ELR (cell line): ENCODE results near the gene CD248.
"Not testable (repeated sequence)": the region's sequence is repeated elsewhere in the genome, so short reads cannot be mapped to it uniquely, and the experiment has no call there.

ENCODE experiments used
- DNase-seq: peaks from one replicate; pipeline ENCODE4 v3.0.0-alpha.2; 2015; ENCODE audit warnings: low read depth

Gene CD248

DNA sequence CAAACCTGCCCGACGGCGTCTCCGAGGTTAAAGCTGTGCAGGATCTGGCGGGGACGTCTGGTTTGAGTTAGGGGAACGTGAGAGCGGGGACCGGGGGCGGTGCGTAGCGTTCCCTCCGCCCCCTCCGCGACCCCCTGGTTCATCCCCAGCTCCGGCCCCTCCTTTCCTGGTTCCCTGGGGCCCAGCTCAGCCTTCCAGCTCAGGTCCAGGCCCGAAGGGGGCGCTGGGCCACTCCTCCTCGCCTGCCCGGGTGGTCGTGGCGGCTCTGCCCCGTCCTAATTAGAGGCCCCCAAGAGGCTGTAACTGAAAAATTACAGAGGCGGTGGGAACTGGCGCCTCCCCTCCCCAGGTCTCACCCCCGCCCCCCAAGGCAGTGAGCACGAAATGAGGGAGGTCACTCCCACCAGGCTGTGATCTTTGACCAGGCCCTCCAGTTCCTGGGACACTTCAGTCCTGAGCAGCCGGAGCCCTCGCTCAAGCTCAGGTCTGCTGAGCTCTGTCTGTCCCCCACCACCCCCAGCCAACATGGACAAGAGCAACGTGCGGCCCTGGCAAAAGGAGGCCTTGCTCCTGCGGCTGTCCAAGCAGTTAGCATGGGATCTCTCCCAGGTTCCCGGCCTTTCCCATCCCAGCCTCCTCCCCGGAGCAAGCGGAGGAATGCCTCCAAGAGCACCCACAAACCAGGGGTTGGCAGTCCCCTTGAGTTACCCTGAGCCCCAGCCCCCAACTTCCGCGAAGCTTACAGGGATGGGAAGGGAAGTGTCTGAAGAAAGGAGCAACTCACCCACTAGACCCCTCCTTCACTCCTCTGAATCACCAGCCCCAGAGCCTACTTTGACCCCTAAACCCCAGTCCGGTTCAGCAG is 3.3 kb downstream of the CD248 start:
- peak; percentile 33 for DNase-seq

DNA sequence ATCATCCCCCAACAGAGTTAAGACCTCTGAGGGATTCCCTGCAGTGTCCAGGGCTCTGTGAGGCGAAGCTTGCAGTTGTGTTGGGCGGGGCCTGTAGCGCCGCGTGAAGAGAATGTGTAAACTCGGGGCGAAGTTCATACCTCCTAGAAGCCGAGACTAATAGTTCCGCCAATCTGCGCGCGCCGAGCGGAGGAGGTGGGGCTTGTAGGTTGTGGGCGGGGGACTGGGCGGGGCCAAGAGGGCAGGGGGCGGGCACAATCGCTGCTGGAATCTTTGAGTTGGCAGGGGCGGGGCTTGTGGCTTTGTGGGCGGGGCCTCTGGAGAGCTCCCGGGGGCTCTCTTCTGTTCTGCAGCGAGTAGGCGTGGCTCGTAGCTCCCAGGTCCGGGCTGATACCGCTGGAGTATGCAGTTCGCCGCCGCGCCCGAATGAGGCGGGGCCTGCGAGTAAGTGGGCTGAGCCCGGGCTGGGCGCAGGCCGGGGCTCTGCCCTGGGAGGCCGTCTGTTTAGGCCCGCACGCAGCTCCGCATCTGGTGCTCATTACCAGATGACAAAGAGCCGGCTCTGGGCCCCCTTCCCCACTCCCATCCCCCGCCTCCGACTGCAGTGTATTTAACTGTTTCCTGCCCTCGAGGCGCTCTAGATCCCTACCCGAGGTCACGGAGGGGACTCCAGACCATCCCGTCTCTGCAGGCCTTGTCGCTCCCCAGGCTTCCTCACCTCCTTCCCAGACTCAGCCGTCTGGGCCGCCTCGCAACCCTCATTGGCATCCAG is 4.1 kb downstream of the CD248 start:
- peak; percentile 98 for DNase-seq

DNA sequence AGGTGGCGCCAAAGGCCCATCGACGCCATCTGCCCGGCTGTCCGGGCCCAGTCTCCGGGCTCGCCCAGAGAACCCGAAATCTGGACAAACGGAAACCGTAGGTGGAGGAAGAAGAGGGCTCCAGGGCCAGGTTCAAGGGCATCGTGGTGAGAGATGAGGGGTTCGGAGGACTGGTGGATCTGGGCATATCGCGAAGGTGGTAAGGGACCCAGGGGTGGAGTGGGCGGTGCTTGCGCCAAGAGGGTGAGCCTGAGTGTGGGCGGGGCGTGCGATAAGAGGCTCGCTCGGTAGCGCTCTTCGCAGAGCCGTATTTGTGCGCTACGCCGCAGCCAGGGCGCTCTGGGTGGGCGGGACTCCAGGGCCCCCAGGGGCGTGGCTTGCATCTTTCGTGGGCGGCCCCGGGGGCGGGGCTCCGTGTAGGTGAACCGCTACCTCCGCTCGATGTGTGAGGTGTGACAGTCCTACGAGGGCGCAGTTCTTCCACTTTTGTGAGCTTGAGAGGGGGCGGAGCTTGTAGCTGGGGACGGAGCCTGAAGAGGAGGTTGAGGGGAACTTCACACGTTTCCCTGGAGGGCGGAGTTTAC is 4.8 kb downstream of the CD248 start:
- DNase-seq, result peak; percentile 94

DNA sequence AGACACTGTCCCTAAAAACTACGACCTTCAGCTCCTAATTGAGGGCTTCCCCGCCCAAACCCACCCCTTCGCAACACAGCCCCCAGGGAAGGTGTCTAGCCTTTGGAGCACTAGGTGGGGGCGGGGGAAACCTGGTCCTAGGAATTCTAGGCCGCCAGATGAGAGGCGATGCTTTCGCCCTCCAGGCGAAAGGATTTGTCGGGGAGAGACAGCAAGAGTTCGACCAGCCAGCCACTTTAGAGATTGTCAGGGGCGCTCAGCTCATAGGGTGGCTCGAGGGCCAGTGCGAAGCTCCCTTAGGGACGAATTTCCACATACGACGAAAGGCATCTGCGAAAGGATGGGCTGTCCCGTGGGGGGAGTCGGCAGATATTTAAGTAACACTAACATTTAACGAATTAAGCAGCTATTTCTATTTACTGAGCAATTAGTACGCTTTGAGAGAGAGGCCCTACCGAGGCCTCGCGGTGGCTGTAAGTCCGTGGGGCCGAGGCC is 5.3 kb downstream of the CD248 start:
- DNase-seq, result no peak

DNA sequence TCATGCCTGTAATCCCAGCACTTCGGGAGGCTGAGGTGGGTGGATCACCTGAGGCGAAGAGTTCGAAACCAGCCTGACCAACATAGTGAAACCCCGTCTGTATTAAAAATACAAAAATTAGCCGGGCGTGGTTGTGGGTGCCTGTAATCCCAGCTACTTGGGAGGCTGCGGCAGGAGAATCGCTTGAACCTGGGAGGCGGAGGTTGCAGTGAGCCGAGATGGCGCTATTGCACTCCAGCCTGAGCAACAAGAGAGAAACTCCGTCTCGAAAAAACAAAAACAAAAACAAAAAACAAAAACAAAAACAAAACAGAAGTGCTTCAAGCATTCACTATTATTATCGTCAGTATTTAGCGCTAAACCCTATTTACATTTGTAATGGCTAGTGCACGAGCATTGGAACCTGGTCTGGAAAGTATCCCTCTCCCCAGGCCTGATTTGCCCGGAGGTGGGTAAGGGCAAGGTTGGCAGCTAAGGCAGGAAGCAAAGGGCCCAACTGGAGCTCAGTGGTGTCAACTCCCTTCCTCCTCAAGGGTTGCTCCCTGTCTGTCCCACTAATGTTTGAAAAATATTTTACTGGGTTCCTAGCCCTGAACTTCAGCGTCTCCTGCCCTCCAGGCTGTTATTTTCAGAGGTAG is 5.9 kb downstream of the CD248 start:
- not testable (repeated sequence) for DNase-seq

DNA sequence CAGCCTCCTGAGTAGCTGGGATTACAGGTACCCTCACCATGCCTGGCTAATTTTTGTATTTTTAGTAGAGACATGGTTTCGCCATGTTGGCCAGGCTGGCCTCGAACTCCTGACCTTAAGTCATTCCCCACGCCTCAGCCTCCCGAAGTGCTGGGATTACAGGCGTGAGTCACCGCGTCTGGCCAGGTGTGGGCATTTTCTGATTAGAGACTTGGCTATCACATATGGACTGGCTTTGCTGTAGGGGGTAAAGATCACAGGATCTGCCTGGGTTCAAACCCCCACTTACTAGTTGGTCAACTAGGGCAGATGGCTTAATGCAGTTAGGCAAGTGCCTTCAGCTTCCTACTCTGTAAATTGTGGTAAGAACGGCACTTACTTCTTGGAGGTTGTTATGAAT is 6.5 kb downstream of the CD248 start:
- DNase-seq, result no peak

- no peak for DNase-seq
Measured at GRCh38 chr11:66309475-66309874, 7.4 kb downstream of the CD248 start.

- DNase-seq, result no peak
Measured at GRCh38 chr11:66302656-66303055, 14.2 kb downstream of the CD248 start.

DNA sequence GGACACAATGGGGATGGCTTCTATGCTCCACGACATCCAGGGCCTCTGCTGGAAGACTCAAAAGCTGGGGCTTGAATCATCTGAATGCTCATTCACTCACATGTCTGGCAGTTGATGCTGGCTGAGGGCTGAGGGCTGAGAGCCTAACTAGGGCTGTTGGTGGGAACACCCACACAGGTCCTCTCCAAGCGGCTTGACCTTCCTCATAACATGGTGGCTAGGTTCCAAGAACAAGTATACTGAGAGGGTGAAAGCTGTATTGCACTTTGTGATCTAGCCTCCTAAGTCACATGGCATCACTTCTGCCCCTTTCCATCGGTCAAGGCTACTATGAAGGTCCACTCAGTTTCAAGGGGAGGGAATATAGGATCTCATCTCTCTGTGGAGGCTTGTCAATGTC is 17.7 kb downstream of the CD248 start:
- DNase-seq, result no peak

DNA sequence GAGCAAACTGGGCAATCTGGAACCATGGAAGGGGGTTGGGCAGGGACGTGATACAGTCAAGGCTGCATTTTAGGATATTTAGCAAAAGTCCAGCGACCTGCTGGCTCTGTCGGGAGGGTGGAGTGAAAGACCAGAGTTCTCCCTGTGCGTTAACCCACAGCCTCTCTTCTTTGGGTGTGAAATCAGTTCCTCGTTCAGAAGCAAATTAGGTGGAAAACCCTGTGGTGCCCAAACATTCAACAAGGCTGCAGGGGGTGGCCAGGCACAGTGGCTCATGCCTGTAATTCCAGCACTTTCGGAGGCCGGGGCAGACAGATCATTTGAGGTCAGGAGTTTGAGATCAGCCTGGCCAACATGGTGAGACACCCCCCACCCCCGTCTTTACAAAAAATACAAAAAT is 19.2 kb downstream of the CD248 start:
- DNase-seq, result no peak

GRCh38 chr11:66294626-66295620 is 21.9 kb downstream of the CD248 start:
- no peak for DNase-seq

- no peak for DNase-seq
Measured at GRCh38 chr11:66293777-66294625, 22.8 kb downstream of the CD248 start.

DNA sequence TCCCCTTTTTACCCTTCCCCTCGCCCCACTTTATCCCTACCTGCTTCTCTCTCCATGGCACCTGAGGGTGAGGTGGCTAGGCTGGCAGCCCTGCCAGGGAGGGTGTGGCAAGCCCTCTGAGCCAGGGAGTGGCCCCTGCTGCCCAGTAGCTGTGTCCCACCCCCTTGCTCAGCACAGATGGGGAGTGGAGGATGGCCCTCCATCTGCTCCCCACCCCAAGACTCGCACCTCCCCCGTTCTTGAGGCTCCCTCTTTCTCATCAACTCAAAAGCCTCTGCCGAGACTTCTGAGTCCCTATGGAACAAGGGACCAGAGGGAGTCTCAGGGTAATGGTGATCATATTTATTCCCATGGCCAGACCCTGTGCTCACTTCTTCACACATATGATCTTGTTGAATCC is 23.5 kb downstream of the CD248 start:
- no peak for DNase-seq

- DNase-seq, result no peak
Measured at GRCh38 chr11:66292543-66293332, 24.1 kb downstream of the CD248 start.

GRCh38 chr11:66291706-66292542 is 24.9 kb downstream of the CD248 start, which contains the start of gene TMEM151A:
Gene TMEM151A (plus strand): TSS chr11:66291894. CDS start chr11:66292014, 120 bp downstream.
- no peak for DNase-seq

GRCh38 chr11:66291303-66291705 is 25.5 kb downstream of the CD248 start:
- DNase-seq, result no peak

GRCh38 chr11:66290330-66290621 is 26.6 kb downstream of the CD248 start:
- no peak for DNase-seq

- DNase-seq, result peak; percentile 81
Measured at GRCh38 chr11:66289548-66290329, 27.1 kb downstream of the CD248 start.
